Measurements from ENCODE around the gene TMEM207. TPM values are rescaled to one million over a fixed set of nuclear protein-coding genes. Genes with fewer than 3 reads are reported as not detected.

Gene TMEM207
- total and polyA plus RNA-seq, 2 donors (not counting 1 experiment from before 2014, with no cell fraction given) = not detected

- H3K9ac ChIP-seq (ENCODE audit: insufficient read depth, low read length) = no peak overlapping the region
- H3K27me3 ChIP-seq (ENCODE audit: control insufficient read depth, insufficient read depth, low read length) = no peaks in the 10 kb centered on the region
- no peaks in the 10 kb centered on the region for H4K20me1 ChIP-seq (ENCODE audit: control insufficient read depth, extremely low read depth, insufficient read depth, low read length)
- no peaks in the 10 kb centered on the region for H3K36me3 ChIP-seq (ENCODE audit: control insufficient read depth, insufficient read depth, low read length)
- no peak overlapping the region for H3K4me3 ChIP-seq (replicated peaks in 1 of 4; ENCODE audit: control extremely low read depth in 1 of 4, insufficient read depth in 1 of 4, low read depth in 3 of 4, low read length in 4 of 4)
- H3K4me2 ChIP-seq (ENCODE audit: extremely low read depth, insufficient read depth, low read length) = no peak overlapping the region
- DNase-seq (ENCODE audit: low read depth in 2 of 2) = no peak
- TF ChIP-seq CTCF (conservative IDR thresholded peaks at IDR 0.05 in 1 of 2, IDR thresholded peaks at IDR 0.05 in 1 of 2; ENCODE audit: low read depth in 1 of 2, low read length in 2 of 2) = no peak
- no peak for TF ChIP-seq EZH2 (IDR thresholded peaks at IDR 0.05; ENCODE audit: low read length, missing control alignments)
- no peak overlapping the region for H3K27ac ChIP-seq (ENCODE audit: insufficient read depth, low read length)
- H2AFZ ChIP-seq (ENCODE audit: low read length) = no peak overlapping the region
- H3K9me3 ChIP-seq (ENCODE audit: control insufficient read depth, insufficient read depth, low read depth, low read length) = no peaks in the 10 kb centered on the region
- no peaks in the 10 kb centered on the region for H3K4me1 ChIP-seq (ENCODE audit: control insufficient read depth, extremely low read depth, insufficient read depth, low read length)
- H3K79me2 ChIP-seq (ENCODE audit: control insufficient read depth, insufficient read depth, low read length) = no peaks in the 10 kb centered on the region
These were observed 16.1 kb downstream of the TMEM207 start for GRCh38 chr3:190433626-190434025.

DNA sequence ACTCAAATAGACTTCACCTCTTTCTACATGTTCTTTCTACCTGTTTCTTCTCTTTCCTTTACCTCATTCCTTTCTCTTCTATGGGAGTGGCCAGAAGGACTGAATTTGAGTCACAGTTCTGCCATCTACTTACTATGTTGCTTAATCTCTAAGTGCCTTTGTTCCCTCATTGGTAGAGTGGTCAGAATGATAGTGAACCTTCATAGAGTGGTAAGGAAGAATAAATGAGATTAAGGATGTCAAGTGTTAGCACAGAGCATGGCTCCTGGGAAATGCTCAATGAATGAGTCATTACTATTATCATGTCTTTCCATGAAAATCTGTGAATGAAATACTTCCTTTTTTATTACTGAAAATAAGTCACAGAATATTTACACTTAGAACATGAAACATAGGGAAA is 17.5 kb downstream of the TMEM207 start:
- no peaks in the 10 kb centered on the region for H3K9me3 ChIP-seq (ENCODE audit: control insufficient read depth, insufficient read depth, low read depth, low read length)
- no peak overlapping the region for H3K4me2 ChIP-seq (ENCODE audit: extremely low read depth, insufficient read depth, low read length)
- no peaks in the 10 kb centered on the region for H3K36me3 ChIP-seq (ENCODE audit: control insufficient read depth, insufficient read depth, low read length)
- H3K79me2 ChIP-seq (ENCODE audit: control insufficient read depth, insufficient read depth, low read length) = no peaks in the 10 kb centered on the region
- no peak overlapping the region for H3K27ac ChIP-seq (ENCODE audit: insufficient read depth, low read length)
- no peak overlapping the region for H2AFZ ChIP-seq (ENCODE audit: low read length)
- H4K20me1 ChIP-seq (ENCODE audit: control insufficient read depth, extremely low read depth, insufficient read depth, low read length) = no peaks in the 10 kb centered on the region
- no peak overlapping the region for H3K4me3 ChIP-seq (replicated peaks in 1 of 4; ENCODE audit: control extremely low read depth in 1 of 4, insufficient read depth in 1 of 4, low read depth in 3 of 4, low read length in 4 of 4)
- H3K27me3 ChIP-seq (ENCODE audit: control insufficient read depth, insufficient read depth, low read length) = no peaks in the 10 kb centered on the region
- H3K9ac ChIP-seq (ENCODE audit: insufficient read depth, low read length) = no peak overlapping the region
- TF ChIP-seq CTCF (conservative IDR thresholded peaks at IDR 0.05 in 1 of 2, IDR thresholded peaks at IDR 0.05 in 1 of 2; ENCODE audit: low read depth in 1 of 2, low read length in 2 of 2) = no peak
- no peak for TF ChIP-seq EZH2 (IDR thresholded peaks at IDR 0.05; ENCODE audit: low read length, missing control alignments)
- peak in 1 of 2 donors; percentile 42 for DNase-seq (ENCODE audit: low read depth in 2 of 2)
- H3K4me1 ChIP-seq (ENCODE audit: control insufficient read depth, extremely low read depth, insufficient read depth, low read length) = no peaks in the 10 kb centered on the region

GRCh38 chr3:190430906-190431305 is 18.8 kb downstream of the TMEM207 start:
- no peak overlapping the region for H3K9ac ChIP-seq (ENCODE audit: insufficient read depth, low read length)
- no peak overlapping the region for H3K27ac ChIP-seq (ENCODE audit: insufficient read depth, low read length)
- H3K27me3 ChIP-seq (ENCODE audit: control insufficient read depth, insufficient read depth, low read length) = no peaks in the 10 kb centered on the region
- no peak overlapping the region for H2AFZ ChIP-seq (ENCODE audit: low read length)
- H3K4me1 ChIP-seq (ENCODE audit: control insufficient read depth, extremely low read depth, insufficient read depth, low read length) = no peaks in the 10 kb centered on the region
- TF ChIP-seq CTCF (conservative IDR thresholded peaks at IDR 0.05 in 1 of 2, IDR thresholded peaks at IDR 0.05 in 1 of 2; ENCODE audit: low read depth in 1 of 2, low read length in 2 of 2) (no peak), EZH2 (IDR thresholded peaks at IDR 0.05; ENCODE audit: low read length, missing control alignments) (no peak)
- H3K9me3 ChIP-seq (ENCODE audit: control insufficient read depth, insufficient read depth, low read depth, low read length) = no peaks in the 10 kb centered on the region
- H3K4me2 ChIP-seq (ENCODE audit: extremely low read depth, insufficient read depth, low read length) = no peak overlapping the region
- no peak overlapping the region for H3K4me3 ChIP-seq (replicated peaks in 1 of 4; ENCODE audit: control extremely low read depth in 1 of 4, insufficient read depth in 1 of 4, low read depth in 3 of 4, low read length in 4 of 4)
- no peaks in the 10 kb centered on the region for H4K20me1 ChIP-seq (ENCODE audit: control insufficient read depth, extremely low read depth, insufficient read depth, low read length)
- H3K79me2 ChIP-seq (ENCODE audit: control insufficient read depth, insufficient read depth, low read length) = no peaks in the 10 kb centered on the region
- DNase-seq (ENCODE audit: low read depth in 2 of 2) = no peak
- no peaks in the 10 kb centered on the region for H3K36me3 ChIP-seq (ENCODE audit: control insufficient read depth, insufficient read depth, low read length)
